Measurements from ENCODE around the gene VPS9D1. TPM values are rescaled to one million over a fixed set of nuclear protein-coding genes. Genes with fewer than 3 reads are reported as not detected.
"Not testable (repeated sequence)": the region's sequence is repeated elsewhere in the genome, so short reads cannot be mapped to it uniquely, and the experiment has no call there.

The VPS9D1 gene
- total RNA-seq, 4 donors from 2014 or later, result 4.4 to 10.1 (median 7.3) TPM

DNA sequence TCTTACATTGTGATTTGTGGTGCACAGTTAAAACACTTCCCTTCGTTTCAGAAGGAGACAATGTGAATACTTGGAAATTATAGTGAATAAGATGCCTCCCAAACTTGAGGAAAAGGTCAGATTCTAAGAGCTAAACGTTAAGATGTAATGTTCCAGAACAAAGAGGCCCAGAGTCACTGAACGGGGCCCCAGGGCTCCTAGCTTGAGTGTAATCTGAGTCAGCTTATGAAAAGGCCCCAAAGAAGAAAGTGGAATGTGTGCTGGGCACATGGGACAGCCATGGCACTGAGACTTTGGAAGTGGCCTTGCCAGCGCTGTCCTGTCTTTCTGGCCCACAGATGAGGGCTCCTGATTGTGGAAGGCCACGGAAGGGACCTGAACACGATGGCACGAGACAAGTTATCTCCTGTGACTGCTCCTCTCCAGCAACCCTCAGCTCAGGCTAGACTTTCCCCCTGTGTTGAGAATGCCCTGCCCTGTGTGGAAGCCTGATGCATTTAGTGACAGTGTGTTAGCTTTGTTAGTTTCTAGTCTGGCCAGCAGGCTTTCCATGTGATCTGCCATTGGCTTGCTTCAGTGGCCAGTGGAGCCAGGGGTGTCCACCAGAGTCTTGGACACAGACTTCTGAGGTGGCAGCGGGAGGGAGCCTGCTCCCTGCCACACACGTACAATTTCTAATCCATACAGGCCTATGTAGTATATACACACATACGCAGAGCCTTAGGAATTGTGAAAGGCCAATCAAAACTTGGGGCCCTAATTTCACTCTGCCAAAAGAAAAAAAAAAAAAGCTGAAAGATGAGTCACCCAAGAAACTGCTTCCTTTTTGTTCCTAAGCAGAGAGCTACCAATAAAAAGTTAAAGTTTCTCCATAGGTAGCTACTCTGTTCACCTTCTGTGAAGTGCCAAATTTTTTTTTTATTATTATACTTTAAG lies 49.9 kb downstream of the VPS9D1 start:
- ATAC-seq, result no peak
- H3K27me3 ChIP-seq, result no peaks in the 10 kb centered on the region
- no peak overlapping the region for H3K4me3 ChIP-seq
- no peaks in the 10 kb centered on the region for H3K36me3 ChIP-seq
- H3K4me1 ChIP-seq, result no peaks in the 10 kb centered on the region
- no peak for TF ChIP-seq EP300 (IDR thresholded peaks at IDR 0.05)
- no peak for TF ChIP-seq POLR2AphosphoS5 (IDR thresholded peaks at IDR 0.05)
- TF ChIP-seq, protein P1, sequence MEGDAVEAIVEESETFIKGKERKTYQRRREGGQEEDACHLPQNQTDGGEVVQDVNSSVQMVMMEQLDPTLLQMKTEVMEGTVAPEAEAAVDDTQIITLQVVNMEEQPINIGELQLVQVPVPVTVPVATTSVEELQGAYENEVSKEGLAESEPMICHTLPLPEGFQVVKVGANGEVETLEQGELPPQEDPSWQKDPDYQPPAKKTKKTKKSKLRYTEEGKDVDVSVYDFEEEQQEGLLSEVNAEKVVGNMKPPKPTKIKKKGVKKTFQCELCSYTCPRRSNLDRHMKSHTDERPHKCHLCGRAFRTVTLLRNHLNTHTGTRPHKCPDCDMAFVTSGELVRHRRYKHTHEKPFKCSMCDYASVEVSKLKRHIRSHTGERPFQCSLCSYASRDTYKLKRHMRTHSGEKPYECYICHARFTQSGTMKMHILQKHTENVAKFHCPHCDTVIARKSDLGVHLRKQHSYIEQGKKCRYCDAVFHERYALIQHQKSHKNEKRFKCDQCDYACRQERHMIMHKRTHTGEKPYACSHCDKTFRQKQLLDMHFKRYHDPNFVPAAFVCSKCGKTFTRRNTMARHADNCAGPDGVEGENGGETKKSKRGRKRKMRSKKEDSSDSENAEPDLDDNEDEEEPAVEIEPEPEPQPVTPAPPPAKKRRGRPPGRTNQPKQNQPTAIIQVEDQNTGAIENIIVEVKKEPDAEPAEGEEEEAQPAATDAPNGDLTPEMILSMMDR (IDR thresholded peaks at IDR 0.05), result no peak
- TF ChIP-seq POLR2A (IDR thresholded peaks at IDR 0.05), result no peak
- H3K27ac ChIP-seq, result no peak overlapping the region
- WGBS, 2 donors (ENCODE audit: low coverage in 1 of 2), result 65 to 67% methylated on average over 6 to 9 of the region's 10 CpGs
- no peaks in the 10 kb centered on the region for H3K9me3 ChIP-seq

DNA sequence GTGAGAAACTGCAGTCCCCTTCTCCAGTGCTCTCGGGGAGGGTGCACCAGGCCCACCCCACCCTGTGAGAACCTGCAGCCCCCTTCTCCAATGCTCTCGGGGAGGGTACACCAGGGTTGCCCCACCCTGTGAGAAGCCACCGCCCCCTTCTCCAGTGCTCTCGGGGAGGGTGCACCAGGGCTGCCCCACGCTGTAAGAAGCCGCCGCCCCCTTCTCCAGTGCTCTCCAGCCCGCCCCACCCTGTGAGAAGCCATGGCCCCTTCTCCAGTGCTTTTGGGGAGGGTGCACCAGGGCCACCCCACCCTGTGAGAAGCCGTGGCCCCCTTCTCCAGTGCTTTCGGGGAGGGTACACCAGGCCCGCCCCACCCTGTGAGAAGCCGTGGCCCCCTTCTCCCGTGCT lies 50.9 kb downstream of the VPS9D1 start:
- TF ChIP-seq, protein P1 (IDR thresholded peaks at IDR 0.05), result no peak
- TF ChIP-seq EP300 (IDR thresholded peaks at IDR 0.05), result no peak
- TF ChIP-seq POLR2AphosphoS5 (IDR thresholded peaks at IDR 0.05), result no peak
- TF ChIP-seq POLR2A (IDR thresholded peaks at IDR 0.05), result no peak

DNA sequence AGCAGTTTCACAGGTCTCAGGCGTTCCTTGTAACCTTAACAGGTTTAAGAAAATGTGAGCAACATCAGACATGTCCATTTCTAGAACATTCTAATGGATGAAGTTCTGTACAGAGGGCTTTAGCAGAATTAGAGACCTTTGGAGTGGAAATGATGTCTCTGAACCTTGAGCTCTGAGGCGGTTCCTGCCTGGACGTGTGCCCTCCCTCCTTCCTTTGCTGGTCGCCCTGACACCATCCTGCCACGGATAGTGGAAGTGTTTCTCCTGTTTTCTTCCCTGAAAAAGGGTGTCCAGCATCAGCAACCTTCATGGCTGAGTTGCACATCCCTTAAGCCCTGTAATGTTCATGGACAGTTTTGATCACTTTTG lies 51.9 kb downstream of the VPS9D1 start:
- WGBS, 2 donors (ENCODE audit: low coverage in 1 of 2), result 39 to 66% methylated on average over 4 of the region's 5 CpGs
- Histone ChIP-seq H3K27me3 (no peaks in the 10 kb centered on the region), H3K36me3 (peaks cover 0 to 8% of the 10 kb centered on the region in 2 donors), H3K9me3 (no peaks in the 10 kb centered on the region), H3K4me1 (no peaks in the 10 kb centered on the region), H3K4me3 (no peak overlapping the region), H3K27ac (no peak overlapping the region)
- TF ChIP-seq POLR2AphosphoS5 (IDR thresholded peaks at IDR 0.05), result no peak
- no peak for TF ChIP-seq POLR2A (IDR thresholded peaks at IDR 0.05)
- no peak for TF ChIP-seq EP300 (IDR thresholded peaks at IDR 0.05)
- TF ChIP-seq, protein P1 (IDR thresholded peaks at IDR 0.05), result no peak
- ATAC-seq, result no peak

More for the DNA sequence above, 50.9 kb downstream of the VPS9D1 start:
- Histone ChIP-seq H3K27me3 (no peaks in the 10 kb centered on the region), H3K4me1 (no peaks in the 10 kb centered on the region), H3K36me3 (peaks cover 0 to 2% of the 10 kb centered on the region in 2 donors), H3K27ac (no peak overlapping the region), H3K4me3 (no peak overlapping the region), H3K9me3 (no peaks in the 10 kb centered on the region)
- no peak for ATAC-seq
- 100% methylated on average over 2 of the region's 13 CpGs; no CpG with 5 or more reads in 1 of the 2 donors for WGBS, 2 donors (ENCODE audit: low coverage in 1 of 2)

DNA sequence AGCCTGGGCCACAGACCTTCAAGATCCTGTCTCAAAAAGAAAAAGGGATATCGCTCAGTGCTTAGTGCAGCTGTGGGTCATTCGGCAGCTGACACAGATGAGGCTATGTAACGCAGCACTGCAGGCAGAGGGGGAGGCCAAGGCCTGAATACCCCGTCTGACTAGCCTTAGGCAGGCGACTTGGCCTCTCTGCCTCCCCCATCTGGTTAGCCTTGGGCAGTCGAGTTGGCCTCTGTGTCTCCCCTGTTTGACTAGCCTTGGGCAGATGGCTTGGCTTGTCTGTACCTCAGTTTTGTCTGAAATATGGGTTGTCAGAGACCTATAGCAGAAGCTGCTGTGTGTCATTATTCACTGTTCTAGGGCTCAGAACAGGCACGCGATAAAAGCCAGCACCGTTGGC lies 53.1 kb downstream of the VPS9D1 start:
- no peak overlapping the region for H3K4me3 ChIP-seq
- TF ChIP-seq, protein P1 (IDR thresholded peaks at IDR 0.05), result no peak
- TF ChIP-seq POLR2A (IDR thresholded peaks at IDR 0.05) (no peak), EP300 (IDR thresholded peaks at IDR 0.05) (no peak), POLR2AphosphoS5 (IDR thresholded peaks at IDR 0.05) (no peak)
- no CpG with 5 or more reads among the region's 9 CpGs for WGBS, 2 donors (ENCODE audit: low coverage in 1 of 2)
- H3K27ac ChIP-seq, result no peak overlapping the region
- H3K36me3 ChIP-seq, result peaks cover 0 to 16% of the 10 kb centered on the region in 2 donors
- H3K4me1 ChIP-seq, result no peaks in the 10 kb centered on the region
- H3K9me3 ChIP-seq, result no peaks in the 10 kb centered on the region
- H3K27me3 ChIP-seq, result no peaks in the 10 kb centered on the region
- ATAC-seq, result no peak

DNA sequence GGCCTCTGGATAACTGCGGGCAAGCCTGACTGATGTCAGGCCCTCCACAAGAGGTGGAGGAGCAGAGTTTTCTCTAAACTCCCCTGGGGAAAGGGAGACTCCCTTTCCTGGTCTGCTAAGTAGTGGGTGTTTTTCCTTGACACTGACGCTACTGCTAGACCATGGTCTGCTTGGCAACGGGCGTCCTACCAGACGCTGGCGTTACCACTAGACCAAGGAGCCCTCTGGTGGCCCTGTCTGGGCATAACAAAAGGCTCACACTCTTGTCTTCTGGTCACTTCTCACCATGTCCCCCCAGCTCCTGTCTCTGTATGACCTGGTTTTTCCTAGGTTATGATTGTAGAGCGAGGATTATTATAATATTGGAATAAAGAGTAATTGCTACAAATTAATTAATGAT lies 53.7 kb downstream of the VPS9D1 start:
- not testable (repeated sequence) for H3K27ac ChIP-seq, H3K4me3 ChIP-seq, ATAC-seq, H3K9me3 ChIP-seq, H3K4me1 ChIP-seq, H3K27me3 ChIP-seq
- peaks cover 0 to 23% of the 10 kb centered on the region in 2 donors for H3K36me3 ChIP-seq
- TF ChIP-seq, protein P1 (IDR thresholded peaks at IDR 0.05), result peak in 1 of 4 experiments; percentile 26
- 40 to 51% methylated on average over 6 of the region's 7 CpGs for WGBS, 2 donors (ENCODE audit: low coverage in 1 of 2)

DNA sequence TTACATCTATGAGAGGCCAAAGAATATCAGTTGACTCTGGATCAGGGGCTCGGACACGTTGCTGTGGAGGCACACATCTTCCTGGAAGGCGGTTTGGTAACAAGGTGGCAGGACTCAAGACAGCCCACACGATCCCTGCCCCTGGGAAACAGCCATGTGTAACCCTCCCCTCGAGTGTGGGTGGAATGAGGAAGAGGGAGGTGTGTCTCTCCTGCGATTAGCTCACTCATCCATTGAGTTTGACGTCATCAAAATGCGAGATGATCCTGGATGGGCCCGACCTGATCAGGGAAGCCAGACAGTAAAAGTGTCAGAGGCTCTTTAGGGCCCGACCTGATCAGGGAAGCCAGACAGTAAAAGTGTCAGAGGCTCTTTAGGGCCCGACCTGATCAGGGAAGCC lies 56.5 kb downstream of the VPS9D1 start:
- not testable (repeated sequence) for ATAC-seq
- WGBS, 2 donors (ENCODE audit: low coverage in 1 of 2), result 74 to 86% methylated on average over 10 of the region's 11 CpGs

More for the DNA sequence above, 56.5 kb downstream of the VPS9D1 start:
- H3K4me1 ChIP-seq, H3K4me3 ChIP-seq, H3K9me3 ChIP-seq, H3K27me3 ChIP-seq, H3K27ac ChIP-seq: not testable (repeated sequence)
- H3K36me3 ChIP-seq, result peaks cover 0 to 45% of the 10 kb centered on the region in 2 donors

Data from gastroesophageal sphincter (tissue), 4 donors.